Measurements from ENCODE around the gene CD86. TPM values are rescaled to one million over a fixed set of nuclear protein-coding genes. Genes with fewer than 3 reads are reported as not detected.

The CD86 gene
- total and polyA plus RNA-seq, 2 of the 8 experiments (the other 6 are each of a cell fraction or from before 2014, with no cell fraction given): 0.12 to 0.30 TPM

- Histone ChIP-seq H3K4me3 (ENCODE audit: extremely low read depth in 1 of 4, insufficient read depth in 2 of 4, low read depth in 3 of 4, low read length in 4 of 4) (no peak overlapping the region), H4K91ac (replicated peaks; ENCODE audit: insufficient read length, low read length) (no peak overlapping the region), H2BK12ac (ENCODE audit: low read depth, low read length) (no peak overlapping the region), H2AK5ac (ENCODE audit: low read depth, low read length) (no peak overlapping the region), H3K9me3 (ENCODE audit: insufficient read depth in 2 of 2, low read depth in 1 of 2, low read length in 1 of 2) (no peaks in the 10 kb centered on the region), H2AFZ (ENCODE audit: low read length) (no peak overlapping the region), H3K4me1 (replicated peaks in 1 of 4; ENCODE audit: control insufficient read depth in 3 of 4, insufficient read depth in 4 of 4, low read length in 3 of 4) (no peaks in the 10 kb centered on the region), H2BK5ac (ENCODE audit: low read depth, low read length) (no peak overlapping the region), H3K27ac (ENCODE audit: low read depth, low read length) (no peak overlapping the region), H3K9ac (replicated peaks in 1 of 4; ENCODE audit: extremely low read depth in 1 of 4, low read depth in 3 of 4, low read length in 3 of 4) (no peak overlapping the region), H3K14ac (ENCODE audit: insufficient read length) (no peak overlapping the region), H3K56ac (replicated peaks; ENCODE audit: insufficient read length, low read depth, low read length) (no peak overlapping the region), H2BK15ac (ENCODE audit: low read length) (no peak overlapping the region), H3K4ac (replicated peaks; ENCODE audit: insufficient read length, low read depth, low read length) (no peak overlapping the region), H3K23me2 (ENCODE audit: low read depth, low read length) (no peaks in the 10 kb centered on the region), H2BK20ac (ENCODE audit: low read length) (no peak overlapping the region), H3K23ac (ENCODE audit: insufficient read length) (no peak overlapping the region), H2BK120ac (replicated peaks; ENCODE audit: low read depth, low read length) (no peak overlapping the region), H4K5ac (ENCODE audit: insufficient read length, low read depth, low read length) (no peak overlapping the region), H3K18ac (ENCODE audit: extremely low read depth, low read length) (no peak overlapping the region), H4K20me1 (replicated peaks in 1 of 2; ENCODE audit: control insufficient read depth in 1 of 2, insufficient read depth in 2 of 2, low read length in 2 of 2) (no peaks in the 10 kb centered on the region), H3K27me3 (replicated peaks in 1 of 4; ENCODE audit: control insufficient read depth in 3 of 4, extremely low read depth in 1 of 4, insufficient read depth in 3 of 4, low read length in 3 of 4) (no peaks in the 10 kb centered on the region), H3K36me3 (ENCODE audit: control insufficient read depth in 2 of 4, insufficient read depth in 4 of 4, low read length in 3 of 4) (no peaks in the 10 kb centered on the region), H3K79me1 (ENCODE audit: low read depth, low read length) (no peaks in the 10 kb centered on the region), H3K79me2 (ENCODE audit: control insufficient read depth in 1 of 2, insufficient read depth in 2 of 2, low read length in 2 of 2) (no peaks in the 10 kb centered on the region), H4K8ac (ENCODE audit: extremely low read depth, insufficient read depth, low read length) (no peak overlapping the region), H3K4me2 (ENCODE audit: insufficient read depth in 1 of 2, low read depth in 2 of 2, low read length in 2 of 2) (no peak overlapping the region)
- WGBS, 2 experiments (ENCODE audit: extremely low coverage in 1 of 2, insufficient coverage in 1 of 2, insufficient read length in 1 of 2, insufficient replicate concordance in 2 of 2, low coverage in 1 of 2, low lambda C conversion rate in 2 of 2, missing lambda C conversion rate in 1 of 2): 87% methylated on average over 6 of the region's 6 CpGs; no CpG with 5 or more reads in 1 of the 2 experiments
- ChIA-PET CTCF (ENCODE audit: partially characterized antibody) (interaction anchor here (1.2 to 1.3 kb wide), 2 partner anchors 17 to 169 kb away, joined by 3 read pairs; no protein-coding TSS in a partner anchor), POLR2A (ENCODE audit: partially characterized antibody) (no interaction called here)
- FAIRE-seq (no peak), DNase-seq (ENCODE audit: low read depth in 1 of 2, low spot score in 2 of 2) (no peak)
- TF ChIP-seq ATF2 (IDR thresholded peaks at IDR 0.05; ENCODE audit: low read length) (no peak), GTF2F1 (IDR thresholded peaks at IDR 0.05; ENCODE audit: borderline replicate concordance, low read depth, low read length) (no peak), SAP30 (IDR thresholded peaks at IDR 0.05; ENCODE audit: insufficient read depth, insufficient replicate concordance, low read length) (no peak)
Observed at GRCh38 chr3:122085673-122086072, 30.5 kb downstream of the CD86 start.
